Ecto neural progenitor cell (in vitro differentiated cells): Measurements from ENCODE around the gene PRICKLE1.

Experiments
- DNase-seq: peaks from one replicate; pipeline ENCODE4 v3.0.0-alpha.2; 2018; ENCODE audit warnings: low spot score

PRICKLE1 gene

GRCh38 chr12:42490261-42490842 is 99.2 kb downstream of the PRICKLE1 start:
- no peak for DNase-seq

- no peak for DNase-seq
These were observed 103.1 kb downstream of the PRICKLE1 start for GRCh38 chr12:42486407-42486806.

- DNase-seq: no peak
These were observed 103.7 kb downstream of the PRICKLE1 start for GRCh38 chr12:42485823-42486222.

- no peak for DNase-seq
These were observed 104.5 kb downstream of the PRICKLE1 start for GRCh38 chr12:42484996-42485395.

- peak; percentile 83 for DNase-seq
These were observed 106.1 kb downstream of the PRICKLE1 start for GRCh38 chr12:42483521-42483790.

GRCh38 chr12:42482748-42483520 is 106.6 kb downstream of the PRICKLE1 start:
- DNase-seq: peak; percentile 94

GRCh38 chr12:42482041-42482747 is 107.4 kb downstream of the PRICKLE1 start:
- no peak for DNase-seq

GRCh38 chr12:42481368-42481767 is 108.2 kb downstream of the PRICKLE1 start:
- DNase-seq: no peak

- no peak for DNase-seq
These were observed 111.6 kb downstream of the PRICKLE1 start for GRCh38 chr12:42477941-42478340.

- no peak for DNase-seq
These were observed 114.4 kb downstream of the PRICKLE1 start for GRCh38 chr12:42475106-42475505.

- no peak for DNase-seq
These were observed 115.2 kb downstream of the PRICKLE1 start for GRCh38 chr12:42474391-42474790.

- no peak for DNase-seq
These were observed 116.0 kb downstream of the PRICKLE1 start for GRCh38 chr12:42473561-42473960.

- no peak for DNase-seq
These were observed 116.4 kb downstream of the PRICKLE1 start for GRCh38 chr12:42473130-42473529.

GRCh38 chr12:42472376-42472775 is 117.2 kb downstream of the PRICKLE1 start:
- no peak for DNase-seq

GRCh38 chr12:42469355-42470175 is 120.0 kb downstream of the PRICKLE1 start:
- no peak for DNase-seq

- no peak for DNase-seq
These were observed 120.6 kb downstream of the PRICKLE1 start for GRCh38 chr12:42468921-42469320.

GRCh38 chr12:42468341-42468821 is 121.2 kb downstream of the PRICKLE1 start:
- no peak for DNase-seq

- no peak for DNase-seq
These were observed 125.9 kb downstream of the PRICKLE1 start for GRCh38 chr12:42463671-42464070.

GRCh38 chr12:42462486-42462885 is 127.1 kb downstream of the PRICKLE1 start:
- DNase-seq: no peak

- DNase-seq: no peak
These were observed 130.2 kb downstream of the PRICKLE1 start for GRCh38 chr12:42459336-42459847.

- DNase-seq: no peak
These were observed 131.0 kb downstream of the PRICKLE1 start for GRCh38 chr12:42458575-42458974.

GRCh38 chr12:42450248-42450647 is 139.3 kb downstream of the PRICKLE1 start:
- DNase-seq: no peak
